Retinal pigment epithelial cell (primary cell): Measurements from ENCODE around the gene TSPYL1.

Source experiments
- DNase-seq: peaks from one replicate; pipeline ENCODE4 v3.0.0-alpha.2; 2010; ENCODE audit warnings: low read depth
- H3K4me3 ChIP-seq: 2 replicates; pipeline ENCODE4 v1.5.1; 2011; ENCODE audit warnings: mild to moderate bottlenecking, low read length, control low read depth, moderate library complexity
- CTCF ChIP-seq: conservative IDR thresholded peaks from 2 replicates; pipeline ENCODE4 v1.5.1; 2011; ENCODE audit warnings: low read depth, low read length, control low read depth, inconsistent platforms

The TSPYL1 gene

GRCh38 chr6:116283191-116283590, 3.5 kb upstream of the TSPYL1 start:
- H3K4me3 ChIP-seq: no peak overlapping the region
- no peak for TF ChIP-seq CTCF
- DNase-seq: no peak

- no peak overlapping the region for H3K4me3 ChIP-seq
- DNase-seq: no peak
- TF ChIP-seq CTCF: no peak
Measured at GRCh38 chr6:116282698-116283097, 3.0 kb upstream of the TSPYL1 start.

GRCh38 chr6:116280933-116281316, 1.2 kb upstream of the TSPYL1 start:
- no peak for DNase-seq
- TF ChIP-seq CTCF: no peak
- H3K4me3 ChIP-seq: no peak overlapping the region

GRCh38 chr6:116280161-116280932, 617 bp upstream of the TSPYL1 start:
- no peak for DNase-seq
- H3K4me3 ChIP-seq: peak overlapping the region; percentile 89
- TF ChIP-seq CTCF: no peak

GRCh38 chr6:116278854-116279231, 887 bp downstream of the TSPYL1 start:
- TF ChIP-seq CTCF: no peak
- peak overlapping the region; percentile 89 for H3K4me3 ChIP-seq
- DNase-seq: no peak

- DNase-seq: no peak
- no peak for TF ChIP-seq CTCF
- H3K4me3 ChIP-seq: peak overlapping the region; percentile 89
Measured at GRCh38 chr6:116278481-116278829, 1.3 kb downstream of the TSPYL1 start.

- no peak for TF ChIP-seq CTCF
- no peak for DNase-seq
- H3K4me3 ChIP-seq: peak overlapping the region; percentile 64
Measured at GRCh38 chr6:116277124-116277523, 2.6 kb downstream of the TSPYL1 start.
